Mononuclear cell (primary cell): ENCODE measurements around the gene ATP5PB. TPM values are rescaled to one million over a fixed set of nuclear protein-coding genes. Genes with fewer than 3 reads are reported as not detected.

Experiments
- H3K27me3 ChIP-seq: 2 replicates; pipeline ENCODE4 v1.6.0; 2011; ENCODE audit warnings: low read length, control low read depth; ENCODE audit not compliant: insufficient read depth
- H3K4me1 ChIP-seq: 2 replicates; pipeline ENCODE4 v1.5.1; 2011; ENCODE audit warnings: mild to moderate bottlenecking, low read length, control low read depth; ENCODE audit not compliant: insufficient read depth
- H3K4me3 ChIP-seq: 2 replicates; pipeline ENCODE4 v1.5.1; 2011; ENCODE audit warnings: mild to moderate bottlenecking, low read length, moderate library complexity
- H3K9me3 ChIP-seq: 2 replicates; pipeline ENCODE4 v1.5.1; 2011; ENCODE audit warnings: low read depth, mild to moderate bottlenecking, control low read depth, low read length
- total RNA-seq: library from RNA; depleted of rRNA; stranded (reverse); fragments of >200 nt; gene quantifications from one replicate; pipeline ENCODE4 v1.2.3, GENCODE V29; 2012

ATP5PB gene
- total RNA-seq, 1 donor: 177 TPM

GRCh38 chr1:111480674-111481073, 31.4 kb downstream of the ATP5PB start:
- Histone ChIP-seq H3K27me3 (no peaks in the 10 kb centered on the region), H3K4me1 (peaks cover 71% of the 10 kb centered on the region), H3K9me3 (no peaks in the 10 kb centered on the region), H3K4me3 (no peak overlapping the region)

- no peaks in the 10 kb centered on the region for H3K27me3 ChIP-seq
- peaks cover 62% of the 10 kb centered on the region for H3K4me1 ChIP-seq
- H3K9me3 ChIP-seq: no peaks in the 10 kb centered on the region
- H3K4me3 ChIP-seq: no peak overlapping the region
Measured at GRCh38 chr1:111481387-111482221, 32.3 kb downstream of the ATP5PB start.

GRCh38 chr1:111483166-111483565, 33.9 kb downstream of the ATP5PB start:
- no peaks in the 10 kb centered on the region for H3K9me3 ChIP-seq
- H3K27me3 ChIP-seq: no peaks in the 10 kb centered on the region
- peaks cover 60% of the 10 kb centered on the region for H3K4me1 ChIP-seq
- H3K4me3 ChIP-seq: no peak overlapping the region

- no peaks in the 10 kb centered on the region for H3K27me3 ChIP-seq
- no peak overlapping the region for H3K4me3 ChIP-seq
- H3K4me1 ChIP-seq: peaks cover 63% of the 10 kb centered on the region
- H3K9me3 ChIP-seq: no peaks in the 10 kb centered on the region
Measured at GRCh38 chr1:111483876-111484275, 34.6 kb downstream of the ATP5PB start.

- Histone ChIP-seq H3K27me3 (no peaks in the 10 kb centered on the region), H3K4me3 (no peak overlapping the region), H3K9me3 (no peaks in the 10 kb centered on the region), H3K4me1 (peaks cover 69% of the 10 kb centered on the region)
Measured at GRCh38 chr1:111484391-111485026, 35.2 kb downstream of the ATP5PB start.

- H3K4me1 ChIP-seq: peaks cover 69% of the 10 kb centered on the region
- H3K27me3 ChIP-seq: no peaks in the 10 kb centered on the region
- H3K4me3 ChIP-seq: no peak overlapping the region
- no peaks in the 10 kb centered on the region for H3K9me3 ChIP-seq
Measured at GRCh38 chr1:111486431-111486830, 37.2 kb downstream of the ATP5PB start.

- no peaks in the 10 kb centered on the region for H3K27me3 ChIP-seq
- no peak overlapping the region for H3K4me3 ChIP-seq
- no peaks in the 10 kb centered on the region for H3K9me3 ChIP-seq
- peaks cover 62% of the 10 kb centered on the region for H3K4me1 ChIP-seq
Measured at GRCh38 chr1:111487133-111487532, 37.9 kb downstream of the ATP5PB start.

GRCh38 chr1:111488669-111489068, 39.4 kb downstream of the ATP5PB start:
- Histone ChIP-seq H3K4me3 (no peak overlapping the region), H3K4me1 (peaks cover 54% of the 10 kb centered on the region), H3K9me3 (no peaks in the 10 kb centered on the region), H3K27me3 (no peaks in the 10 kb centered on the region)

GRCh38 chr1:111489604-111490003, 40.3 kb downstream of the ATP5PB start:
- H3K27me3 ChIP-seq: no peaks in the 10 kb centered on the region
- H3K9me3 ChIP-seq: no peaks in the 10 kb centered on the region
- no peak overlapping the region for H3K4me3 ChIP-seq
- H3K4me1 ChIP-seq: peaks cover 45% of the 10 kb centered on the region

- Histone ChIP-seq H3K27me3 (no peaks in the 10 kb centered on the region), H3K4me3 (no peak overlapping the region), H3K4me1 (peaks cover 45% of the 10 kb centered on the region), H3K9me3 (no peaks in the 10 kb centered on the region)
Measured at GRCh38 chr1:111490220-111490619, 41.0 kb downstream of the ATP5PB start.

- H3K9me3 ChIP-seq: no peaks in the 10 kb centered on the region
- peaks cover 45% of the 10 kb centered on the region for H3K4me1 ChIP-seq
- H3K4me3 ChIP-seq: no peak overlapping the region
- no peaks in the 10 kb centered on the region for H3K27me3 ChIP-seq
Measured at GRCh38 chr1:111491070-111491469, 41.8 kb downstream of the ATP5PB start.

GRCh38 chr1:111496398-111496797, 47.1 kb downstream of the ATP5PB start:
- no peak overlapping the region for H3K4me3 ChIP-seq
- H3K9me3 ChIP-seq: no peaks in the 10 kb centered on the region
- no peaks in the 10 kb centered on the region for H3K27me3 ChIP-seq
- peaks cover 20% of the 10 kb centered on the region for H3K4me1 ChIP-seq

- H3K9me3 ChIP-seq: no peaks in the 10 kb centered on the region
- H3K4me3 ChIP-seq: no peak overlapping the region
- peaks cover 22% of the 10 kb centered on the region for H3K4me1 ChIP-seq
- H3K27me3 ChIP-seq: no peaks in the 10 kb centered on the region
Measured at GRCh38 chr1:111497592-111497991, 48.3 kb downstream of the ATP5PB start.

GRCh38 chr1:111499026-111499785, 49.9 kb downstream of the ATP5PB start:
- Histone ChIP-seq H3K4me1 (peaks cover 38% of the 10 kb centered on the region), H3K9me3 (no peaks in the 10 kb centered on the region), H3K27me3 (no peaks in the 10 kb centered on the region), H3K4me3 (no peak overlapping the region)

- H3K4me3 ChIP-seq: no peak overlapping the region
- H3K27me3 ChIP-seq: no peaks in the 10 kb centered on the region
- H3K9me3 ChIP-seq: no peaks in the 10 kb centered on the region
- H3K4me1 ChIP-seq: peaks cover 62% of the 10 kb centered on the region
Measured at GRCh38 chr1:111501645-111502044, 52.4 kb downstream of the ATP5PB start.
